8988T (cell line): ENCODE measurements around the gene UBFD1.
"Not testable (repeated sequence)": the region's sequence is repeated elsewhere in the genome, so short reads cannot be mapped to it uniquely, and the experiment has no call there.

Experiments used
- DNase-seq: peaks from one replicate; pipeline ENCODE4 v3.0.0; 2011

UBFD1 gene

GRCh38 chr16:23610905-23611304, 53.4 kb downstream of the UBFD1 start:
- DNase-seq = not testable (repeated sequence)

- DNase-seq = no peak
Measured at GRCh38 chr16:23611936-23612335, 54.4 kb downstream of the UBFD1 start.

- DNase-seq = no peak
Measured at GRCh38 chr16:23615805-23616204, 58.3 kb downstream of the UBFD1 start.
